ENCODE results near the gene ASB13.

ASB13 gene

DNA sequence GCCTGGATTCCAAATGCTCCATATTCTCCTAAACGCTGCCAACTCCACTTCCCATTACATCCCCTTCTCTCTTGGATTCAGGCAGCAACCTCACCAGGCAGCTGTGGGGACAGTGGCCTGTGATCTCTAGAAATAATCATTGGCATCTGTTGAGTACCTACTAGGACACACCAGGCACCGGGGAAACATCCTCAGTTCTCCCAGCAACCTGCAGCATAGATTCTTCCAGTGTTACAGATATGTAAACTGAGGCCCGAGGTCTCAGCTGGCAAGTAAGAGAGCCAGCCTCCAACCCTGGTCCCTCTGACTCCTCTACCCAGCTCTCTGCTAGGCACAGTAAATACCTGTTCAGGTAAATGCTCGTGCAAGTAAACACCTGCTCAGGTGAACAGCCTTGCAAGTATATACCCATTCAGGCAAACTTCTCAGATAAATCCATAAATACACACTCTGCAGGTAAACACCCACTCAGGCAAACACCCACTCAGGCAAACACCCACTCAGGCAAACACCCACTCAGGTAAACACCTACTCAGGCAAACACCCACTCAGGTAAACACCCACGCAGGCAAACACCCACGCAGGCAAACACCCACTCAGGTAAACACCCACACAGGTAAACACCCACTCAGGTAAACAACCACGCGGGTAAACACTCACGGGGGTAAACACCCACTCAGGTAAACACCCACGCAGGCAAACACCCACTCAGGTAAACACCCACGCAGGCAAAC is 18.7 kb downstream of the ASB13 start:
- DNase-seq (ENCODE audit: low spot score) = no peak

- DNase-seq (ENCODE audit: low spot score) = no peak
These were observed 20.3 kb downstream of the ASB13 start for GRCh38 chr10:5645944-5646617.

DNA sequence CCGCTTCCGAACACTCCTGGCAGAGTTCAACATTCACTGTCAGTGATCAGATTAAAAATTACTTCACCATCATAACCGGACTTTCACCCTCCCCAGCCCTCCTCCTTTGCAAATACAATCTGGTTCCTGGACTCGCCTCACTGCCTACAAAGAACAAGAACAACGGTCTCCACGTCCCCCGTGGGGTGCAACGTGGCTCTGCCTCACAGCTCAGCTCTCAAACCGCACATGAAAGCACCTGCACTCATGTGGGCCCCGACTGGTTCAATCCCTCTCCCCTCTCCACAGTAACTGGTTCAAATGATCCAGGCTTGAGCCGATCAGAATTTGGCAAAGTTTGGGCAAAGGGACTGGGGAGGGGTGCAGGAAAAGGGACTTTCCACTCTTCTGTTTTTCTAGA is 21.0 kb downstream of the ASB13 start:
- no peak for DNase-seq (ENCODE audit: low spot score)

DNA sequence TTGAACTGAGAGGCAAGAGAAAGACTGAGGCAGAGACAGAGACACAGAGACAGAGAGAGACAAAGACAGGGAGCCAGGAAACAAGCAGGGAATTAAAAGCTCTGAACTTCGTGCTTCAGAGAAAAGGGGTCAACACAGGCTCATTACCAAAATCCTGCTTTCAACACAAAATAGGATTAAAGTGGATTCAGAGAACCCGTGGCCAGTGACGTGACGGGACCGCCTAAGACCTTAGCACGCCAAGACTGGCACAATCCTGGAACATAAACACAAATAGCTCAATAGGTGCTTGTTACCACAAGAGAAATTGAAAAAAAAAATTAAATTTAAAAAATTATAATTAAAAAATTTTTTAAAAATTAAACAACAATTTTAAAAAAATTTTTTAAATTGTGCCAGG is 21.5 kb downstream of the ASB13 start:
- no peak for DNase-seq (ENCODE audit: low spot score)

GRCh38 chr10:5643346-5644067 is 22.9 kb downstream of the ASB13 start:
- DNase-seq (ENCODE audit: low spot score) = no peak

GRCh38 chr10:5641501-5641900 is 24.9 kb downstream of the ASB13 start:
- DNase-seq (ENCODE audit: low spot score) = no peak

- no peak for DNase-seq (ENCODE audit: low spot score)
These were observed 25.9 kb downstream of the ASB13 start for GRCh38 chr10:5640501-5640900.

- DNase-seq (ENCODE audit: low spot score) = no peak
These were observed 26.4 kb downstream of the ASB13 start for GRCh38 chr10:5640036-5640435.

GRCh38 chr10:5639066-5639465 is 27.3 kb downstream of the ASB13 start:
- DNase-seq (ENCODE audit: low spot score) = no peak

- no peak for DNase-seq (ENCODE audit: low spot score)
These were observed 27.9 kb downstream of the ASB13 start for GRCh38 chr10:5638494-5638893.

DNA sequence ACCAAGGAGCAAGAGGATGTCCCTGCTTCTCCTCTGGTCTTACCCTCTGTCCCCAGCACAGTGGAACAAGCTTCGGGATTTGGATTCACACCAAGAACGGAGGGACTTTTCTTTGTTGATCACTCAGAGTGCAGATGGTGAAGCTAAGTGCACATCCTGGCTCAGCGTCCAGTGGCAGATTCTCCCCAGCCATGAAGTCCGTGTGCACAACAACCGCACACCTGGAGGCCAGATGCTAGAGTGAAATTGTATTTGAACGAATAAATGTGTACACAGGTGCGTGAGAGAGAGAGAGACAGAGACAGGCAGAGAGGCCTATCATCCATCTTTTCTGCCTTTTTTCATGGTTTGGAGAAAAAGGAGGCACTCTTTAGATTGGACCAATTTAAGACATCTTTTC is 31.5 kb downstream of the ASB13 start:
- DNase-seq (ENCODE audit: low spot score) = no peak

- no peak for DNase-seq (ENCODE audit: low spot score)
These were observed 33.1 kb downstream of the ASB13 start for GRCh38 chr10:5633166-5633749.

DNA sequence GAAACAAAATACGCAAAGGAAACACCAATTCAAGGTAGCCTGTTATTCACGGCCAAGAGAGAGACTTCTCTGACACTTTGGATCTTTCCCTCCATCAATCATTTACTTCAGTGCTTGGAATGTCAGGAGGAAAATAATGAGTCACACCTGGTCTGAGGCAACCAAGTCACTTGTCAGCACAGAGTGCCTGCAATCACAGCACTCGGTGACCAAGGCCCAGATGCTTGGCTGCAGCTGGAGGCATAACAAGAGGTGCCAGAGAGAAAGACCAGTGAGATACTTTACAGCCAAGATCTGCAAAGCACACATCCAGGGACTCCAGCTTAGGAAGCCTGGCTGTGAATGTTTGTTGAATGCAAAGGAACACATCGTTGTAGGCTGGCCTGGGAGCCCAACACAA is 33.9 kb downstream of the ASB13 start:
- no peak for DNase-seq (ENCODE audit: low spot score)

DNA sequence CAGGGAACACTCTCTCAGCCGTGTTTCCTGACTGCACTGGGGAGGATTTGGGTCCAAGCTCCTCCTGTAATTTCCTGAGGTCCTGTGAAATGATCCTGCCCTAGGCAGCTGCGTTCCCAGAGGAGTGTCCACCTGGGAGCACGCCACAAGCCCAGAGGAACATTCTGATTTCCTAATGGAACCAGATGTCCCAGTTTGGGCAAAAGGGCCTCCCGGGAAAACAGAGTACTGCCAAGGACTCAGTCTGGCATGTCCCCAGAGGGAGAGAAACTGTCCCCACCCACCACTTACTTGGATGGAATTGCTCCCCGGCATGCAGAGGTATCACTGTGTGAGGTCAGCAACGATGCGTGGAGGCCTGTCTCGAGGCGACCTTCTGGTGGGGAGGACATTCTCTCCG is 34.5 kb downstream of the ASB13 start:
- DNase-seq (ENCODE audit: low spot score) = no peak

DNA sequence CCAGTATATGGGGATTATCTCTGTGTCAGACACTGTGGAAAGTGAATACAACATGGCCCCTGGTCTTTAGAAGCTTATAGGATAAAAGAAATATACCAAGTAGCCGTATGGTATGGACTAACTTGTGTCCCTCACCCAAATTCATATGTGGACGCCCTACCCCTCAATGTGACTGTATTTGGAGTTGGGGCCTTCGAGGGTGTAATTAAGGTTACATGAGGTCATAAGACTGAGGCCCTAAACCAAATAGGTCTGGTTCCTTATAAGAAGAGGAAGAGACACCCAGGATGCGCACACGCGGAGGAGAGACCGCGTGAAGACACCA is 36.3 kb downstream of the ASB13 start:
- DNase-seq (ENCODE audit: low spot score) = no peak

GRCh38 chr10:5629303-5630111 is 36.9 kb downstream of the ASB13 start:
- peak; percentile 55 for DNase-seq (ENCODE audit: low spot score)

DNA sequence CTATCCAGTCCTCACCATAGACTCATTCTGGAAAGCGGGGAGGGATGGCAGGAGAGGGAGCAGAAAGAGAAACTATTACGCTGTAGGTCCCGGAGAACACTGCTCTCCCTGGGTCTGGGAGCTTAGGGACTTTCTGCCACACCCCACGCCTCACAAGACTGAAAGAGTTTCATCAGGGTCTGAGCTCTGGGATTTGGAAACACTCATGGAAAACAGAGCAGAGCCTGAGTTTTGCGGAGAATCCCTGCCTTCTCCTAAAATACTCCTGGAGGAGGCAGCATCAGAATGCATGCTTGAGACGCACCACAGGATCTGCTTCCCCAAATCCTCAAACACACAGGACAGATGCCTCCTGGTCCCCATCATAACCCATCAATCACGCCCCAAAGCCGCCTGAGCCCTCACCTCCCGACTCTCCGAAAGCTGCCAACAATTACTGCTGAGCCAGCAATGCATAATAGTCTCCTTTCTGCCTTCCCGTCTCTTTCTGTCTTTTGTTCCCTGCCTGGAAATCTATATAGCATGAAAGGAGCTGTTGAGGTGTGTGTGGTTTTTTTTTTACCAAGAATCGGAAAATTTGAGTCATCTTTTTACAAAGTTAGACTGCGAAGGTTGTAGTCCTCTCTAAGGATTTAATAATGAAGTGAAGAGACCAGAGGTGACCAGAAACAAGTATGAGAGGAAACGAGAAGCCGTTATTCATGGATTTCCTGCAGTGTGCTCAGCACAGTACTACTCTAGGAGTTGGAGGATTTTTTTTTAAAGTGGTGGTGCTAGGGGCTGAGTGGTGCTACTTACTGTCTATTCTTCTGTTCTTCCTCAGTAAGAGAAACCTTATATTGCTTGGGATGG is 37.7 kb downstream of the ASB13 start:
- DNase-seq (ENCODE audit: low spot score) = no peak

DNA sequence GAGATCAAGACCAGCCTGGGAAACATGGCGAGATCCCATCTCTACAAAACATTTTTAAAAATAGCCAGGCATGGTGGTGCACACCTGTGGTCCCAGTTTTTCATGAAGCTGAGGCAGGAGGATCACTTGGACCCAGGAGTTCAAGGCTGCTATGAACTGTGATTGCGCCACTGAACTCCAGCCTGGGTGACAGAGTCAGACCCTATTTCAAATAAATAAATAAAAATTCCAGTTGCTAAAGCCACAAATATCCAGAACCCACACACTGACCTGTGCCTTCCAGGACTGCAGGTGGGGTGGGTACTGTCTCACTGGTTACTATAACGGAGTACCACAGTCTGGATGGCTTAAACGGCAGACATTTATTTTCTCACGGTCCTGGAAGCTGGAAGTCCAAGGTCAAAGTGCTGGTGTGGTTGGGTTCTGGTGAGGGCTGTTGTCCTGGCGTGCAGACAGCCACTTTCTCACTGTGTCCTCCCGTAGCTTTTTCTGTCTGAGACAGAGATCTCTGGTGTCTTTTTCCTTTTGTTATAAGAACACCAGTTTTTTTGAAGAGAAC is 38.8 kb downstream of the ASB13 start:
- no peak for DNase-seq (ENCODE audit: low spot score)

- no peak for DNase-seq (ENCODE audit: low spot score)
These were observed 40.2 kb downstream of the ASB13 start for GRCh38 chr10:5625992-5626777.

GRCh38 chr10:5624701-5625100 is 41.7 kb downstream of the ASB13 start:
- no peak for DNase-seq (ENCODE audit: low spot score)

All from globus pallidus (tissue), 1 donor.